ENCODE results near the gene CABLES2. TPM values are rescaled to one million over a fixed set of nuclear protein-coding genes. Genes with fewer than 3 reads are reported as not detected.

The CABLES2 gene
- total and polyA plus RNA-seq, 10 of the 15 experiments (the other 5 are each of a cell fraction or from before 2014, with no cell fraction given) = 2.2 to 14.9 (median 5.3) TPM

- TF ChIP-seq SUZ12 (IDR thresholded peaks at IDR 0.05; ENCODE audit: unreplicated experiment) (no peak), BCL11A (IDR thresholded peaks at IDR 0.05; ENCODE audit: low read depth, low read length) (no peak), NRF1 (conservative IDR thresholded peaks at IDR 0.05; ENCODE audit: low read depth, low read length) (no peak), NR2C2 (IDR thresholded peaks at IDR 0.05; ENCODE audit: borderline replicate concordance, control insufficient read depth, insufficient read length, low read depth) (no peak), IRF5 (IDR thresholded peaks at IDR 0.05; ENCODE audit: borderline replicate concordance) (no peak), ZNF384 (IDR thresholded peaks at IDR 0.05; ENCODE audit: borderline replicate concordance, low read depth, low read length) (no peak), PAX5 (IDR thresholded peaks at IDR 0.05; ENCODE audit: borderline replicate concordance, low read depth, low read length) (no peak), CTCF (IDR thresholded peaks at IDR 0.05 in 2 of 3, conservative IDR thresholded peaks at IDR 0.05 in 1 of 3; ENCODE audit: control insufficient read depth in 2 of 3, extremely low read depth in 1 of 3, insufficient read depth in 1 of 3, low read depth in 3 of 3, low read length in 3 of 3) (no peak), ZNF274 (IDR thresholded peaks at IDR 0.05; ENCODE audit: insufficient read depth, insufficient read length) (no peak), SRF (IDR thresholded peaks at IDR 0.05; ENCODE audit: low read depth in 2 of 2, low read length in 2 of 2) (no peak), CBFB (IDR thresholded peaks at IDR 0.05; ENCODE audit: low read depth) (no peak)
Observed at GRCh38 chr20:62372042-62372993, 34.8 kb downstream of the CABLES2 start (continued).
